ENCODE results near the gene IMP3.

The IMP3 gene

DNA sequence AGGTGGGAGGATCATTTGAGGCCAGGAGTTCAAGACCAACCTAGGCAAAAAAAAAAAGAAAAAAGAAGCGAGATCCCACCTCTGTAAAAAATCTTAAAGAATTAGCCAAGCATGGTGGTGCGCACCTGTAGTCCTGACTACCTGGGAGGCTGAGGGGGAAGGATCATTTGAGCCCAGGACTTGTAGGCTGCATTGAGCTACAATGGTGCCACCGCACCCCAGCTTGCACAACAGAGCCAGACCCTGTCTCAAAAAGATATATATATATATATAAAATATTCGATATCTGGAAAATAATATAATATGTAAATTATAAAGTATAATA, 1.1 kb upstream of the IMP3 start:
- TF ChIP-seq RARB (CRISPR knock-in tag; IDR thresholded peaks at IDR 0.05) (no peak), GLIS3 (CRISPR knock-in tag; IDR thresholded peaks at IDR 0.05) (no peak), ESRRG (CRISPR knock-in tag; IDR thresholded peaks at IDR 0.05) (no peak), BACH2 (CRISPR knock-in tag; IDR thresholded peaks at IDR 0.05; ENCODE audit: borderline replicate concordance) (no peak), TCF4 (CRISPR knock-in tag; IDR thresholded peaks at IDR 0.05; ENCODE audit: borderline replicate concordance) (no peak), OSR1 (CRISPR knock-in tag; IDR thresholded peaks at IDR 0.05) (no peak), ZNF8 (CRISPR knock-in tag; IDR thresholded peaks at IDR 0.05) (no peak), ZFP3 (CRISPR knock-in tag; IDR thresholded peaks at IDR 0.05) (no peak), ISL1 (CRISPR knock-in tag; IDR thresholded peaks at IDR 0.05) (no peak), TOX (CRISPR knock-in tag; IDR thresholded peaks at IDR 0.05; ENCODE audit: borderline replicate concordance) (no peak), ZC3H10 (CRISPR knock-in tag; IDR thresholded peaks at IDR 0.05) (no peak)
- TF ChIP-seq, protein P1, sequence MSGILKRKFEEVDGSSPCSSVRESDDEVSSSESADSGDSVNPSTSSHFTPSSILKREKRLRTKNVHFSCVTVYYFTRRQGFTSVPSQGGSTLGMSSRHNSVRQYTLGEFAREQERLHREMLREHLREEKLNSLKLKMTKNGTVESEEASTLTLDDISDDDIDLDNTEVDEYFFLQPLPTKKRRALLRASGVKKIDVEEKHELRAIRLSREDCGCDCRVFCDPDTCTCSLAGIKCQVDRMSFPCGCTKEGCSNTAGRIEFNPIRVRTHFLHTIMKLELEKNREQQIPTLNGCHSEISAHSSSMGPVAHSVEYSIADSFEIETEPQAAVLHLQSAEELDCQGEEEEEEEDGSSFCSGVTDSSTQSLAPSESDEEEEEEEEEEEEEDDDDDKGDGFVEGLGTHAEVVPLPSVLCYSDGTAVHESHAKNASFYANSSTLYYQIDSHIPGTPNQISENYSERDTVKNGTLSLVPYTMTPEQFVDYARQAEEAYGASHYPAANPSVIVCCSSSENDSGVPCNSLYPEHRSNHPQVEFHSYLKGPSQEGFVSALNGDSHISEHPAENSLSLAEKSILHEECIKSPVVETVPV (CRISPR knock-in tag; IDR thresholded peaks at IDR 0.05) = no peak
- ATAC-seq = no peak

DNA sequence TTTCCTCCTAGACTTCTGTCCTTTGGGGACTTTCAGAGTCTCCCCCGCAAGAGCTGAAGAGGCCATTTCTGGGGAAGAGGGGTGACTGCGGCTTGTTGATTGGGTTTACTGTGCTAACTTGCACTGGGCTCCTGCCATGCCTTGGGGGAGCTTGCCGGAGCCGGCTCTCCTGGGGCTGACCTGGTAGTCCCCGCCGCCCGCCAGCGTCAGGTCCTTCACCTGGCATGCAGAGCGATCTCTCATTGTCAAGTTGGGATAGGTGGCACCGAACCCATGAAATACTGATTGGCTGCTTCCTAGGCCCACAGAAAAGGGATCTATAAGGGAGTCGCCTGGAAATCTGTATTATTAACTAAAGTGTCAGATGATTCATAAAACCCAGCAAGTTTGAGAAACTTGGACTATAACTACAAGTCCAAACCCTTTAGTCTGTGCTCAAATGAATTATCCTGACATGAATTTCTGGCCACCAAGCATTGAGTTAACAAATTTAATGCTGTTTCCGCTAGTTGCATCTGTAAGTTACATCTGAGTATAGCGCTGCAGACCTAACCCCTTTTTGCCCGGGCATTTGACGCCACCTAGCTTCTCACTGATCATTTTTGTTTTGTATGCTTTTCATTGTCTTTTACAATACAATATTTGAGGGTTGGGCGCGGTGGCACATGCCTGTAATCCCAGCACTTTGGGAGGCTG, 607 bp upstream of the IMP3 start:
- ATAC-seq = peak; percentile 63
- TF ChIP-seq ZFP30 (CRISPR knock-in tag; IDR thresholded peaks at IDR 0.05) = no peak
- TF ChIP-seq, protein P1 (CRISPR knock-in tag; IDR thresholded peaks at IDR 0.05) = no peak
- no peak for TF ChIP-seq ZFP3 (CRISPR knock-in tag; IDR thresholded peaks at IDR 0.05)
- TF ChIP-seq OSR1 (CRISPR knock-in tag; IDR thresholded peaks at IDR 0.05) = no peak
- TF ChIP-seq CSDC2 (CRISPR knock-in tag; IDR thresholded peaks at IDR 0.05) = no peak
- TF ChIP-seq ZNF8 (CRISPR knock-in tag; IDR thresholded peaks at IDR 0.05) = no peak
- TF ChIP-seq, protein P2, sequence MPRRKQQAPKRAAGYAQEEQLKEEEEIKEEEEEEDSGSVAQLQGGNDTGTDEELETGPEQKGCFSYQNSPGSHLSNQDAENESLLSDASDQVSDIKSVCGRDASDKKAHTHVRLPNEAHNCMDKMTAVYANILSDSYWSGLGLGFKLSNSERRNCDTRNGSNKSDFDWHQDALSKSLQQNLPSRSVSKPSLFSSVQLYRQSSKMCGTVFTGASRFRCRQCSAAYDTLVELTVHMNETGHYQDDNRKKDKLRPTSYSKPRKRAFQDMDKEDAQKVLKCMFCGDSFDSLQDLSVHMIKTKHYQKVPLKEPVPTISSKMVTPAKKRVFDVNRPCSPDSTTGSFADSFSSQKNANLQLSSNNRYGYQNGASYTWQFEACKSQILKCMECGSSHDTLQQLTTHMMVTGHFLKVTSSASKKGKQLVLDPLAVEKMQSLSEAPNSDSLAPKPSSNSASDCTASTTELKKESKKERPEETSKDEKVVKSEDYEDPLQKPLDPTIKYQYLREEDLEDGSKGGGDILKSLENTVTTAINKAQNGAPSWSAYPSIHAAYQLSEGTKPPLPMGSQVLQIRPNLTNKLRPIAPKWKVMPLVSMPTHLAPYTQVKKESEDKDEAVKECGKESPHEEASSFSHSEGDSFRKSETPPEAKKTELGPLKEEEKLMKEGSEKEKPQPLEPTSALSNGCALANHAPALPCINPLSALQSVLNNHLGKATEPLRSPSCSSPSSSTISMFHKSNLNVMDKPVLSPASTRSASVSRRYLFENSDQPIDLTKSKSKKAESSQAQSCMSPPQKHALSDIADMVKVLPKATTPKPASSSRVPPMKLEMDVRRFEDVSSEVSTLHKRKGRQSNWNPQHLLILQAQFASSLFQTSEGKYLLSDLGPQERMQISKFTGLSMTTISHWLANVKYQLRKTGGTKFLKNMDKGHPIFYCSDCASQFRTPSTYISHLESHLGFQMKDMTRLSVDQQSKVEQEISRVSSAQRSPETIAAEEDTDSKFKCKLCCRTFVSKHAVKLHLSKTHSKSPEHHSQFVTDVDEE (CRISPR knock-in tag; IDR thresholded peaks at IDR 0.05) = no peak
- TF ChIP-seq ZC3H10 (CRISPR knock-in tag; IDR thresholded peaks at IDR 0.05) = no peak
- TF ChIP-seq SNAI2 (CRISPR knock-in tag; IDR thresholded peaks at IDR 0.05) = no peak
- TF ChIP-seq GLIS3 (CRISPR knock-in tag; IDR thresholded peaks at IDR 0.05) = no peak
- no peak for TF ChIP-seq ARNTL (CRISPR knock-in tag; IDR thresholded peaks at IDR 0.05; ENCODE audit: borderline replicate concordance, low read depth)
- no peak for TF ChIP-seq ISL1 (CRISPR knock-in tag; IDR thresholded peaks at IDR 0.05)
- no peak for TF ChIP-seq BACH2 (CRISPR knock-in tag; IDR thresholded peaks at IDR 0.05; ENCODE audit: borderline replicate concordance)

DNA sequence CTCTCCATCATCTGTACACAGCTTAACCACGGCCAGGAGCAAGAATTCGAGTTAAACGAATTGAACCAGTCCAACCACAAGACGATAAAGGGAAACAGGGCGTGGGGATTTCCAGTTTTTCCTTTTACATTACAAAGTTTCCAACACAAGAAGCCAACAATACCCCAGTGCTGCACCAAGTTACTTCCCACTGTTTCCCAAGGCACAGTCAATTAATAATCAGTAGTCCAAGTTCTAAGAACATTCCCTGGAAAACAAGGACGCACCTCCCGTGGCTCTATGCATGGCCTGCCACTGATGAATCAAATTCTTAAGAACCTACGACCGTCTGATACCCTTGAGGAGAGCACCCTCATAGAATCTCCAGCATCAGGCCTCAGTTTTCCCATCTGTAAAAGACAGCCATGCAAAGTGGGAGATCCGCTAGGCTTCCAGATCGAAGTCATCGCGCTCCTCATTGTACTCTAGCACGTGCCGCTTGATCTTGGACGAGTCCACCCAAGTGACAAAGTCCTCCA, 774 bp downstream of the IMP3 start:
- TF ChIP-seq ZFP3 (CRISPR knock-in tag; IDR thresholded peaks at IDR 0.05) (no peak), BACH2 (CRISPR knock-in tag; IDR thresholded peaks at IDR 0.05; ENCODE audit: borderline replicate concordance) (no peak)
- TF ChIP-seq, protein P1 (CRISPR knock-in tag; IDR thresholded peaks at IDR 0.05) = no peak
- TF ChIP-seq, protein P3, sequence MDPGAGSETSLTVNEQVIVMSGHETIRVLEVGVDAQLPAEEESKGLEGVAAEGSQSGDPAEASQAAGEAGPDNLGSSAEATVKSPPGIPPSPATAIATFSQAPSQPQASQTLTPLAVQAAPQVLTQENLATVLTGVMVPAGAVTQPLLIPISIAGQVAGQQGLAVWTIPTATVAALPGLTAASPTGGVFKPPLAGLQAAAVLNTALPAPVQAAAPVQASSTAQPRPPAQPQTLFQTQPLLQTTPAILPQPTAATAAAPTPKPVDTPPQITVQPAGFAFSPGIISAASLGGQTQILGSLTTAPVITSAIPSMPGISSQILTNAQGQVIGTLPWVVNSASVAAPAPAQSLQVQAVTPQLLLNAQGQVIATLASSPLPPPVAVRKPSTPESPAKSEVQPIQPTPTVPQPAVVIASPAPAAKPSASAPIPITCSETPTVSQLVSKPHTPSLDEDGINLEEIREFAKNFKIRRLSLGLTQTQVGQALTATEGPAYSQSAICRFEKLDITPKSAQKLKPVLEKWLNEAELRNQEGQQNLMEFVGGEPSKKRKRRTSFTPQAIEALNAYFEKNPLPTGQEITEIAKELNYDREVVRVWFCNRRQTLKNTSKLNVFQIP (CRISPR knock-in tag; IDR thresholded peaks at IDR 0.05; ENCODE audit: borderline replicate concordance, low read depth) = no peak
- ATAC-seq = no peak

All from SK-N-SH treated with all-trans-retinoic acid at 6 μM for 48 hours (cell line).